ENCODE data around the gene CD59.

CD59 gene

GRCh38 chr11:33736148-33736812 lies at the start of gene CD59:
Gene CD59 (minus strand): TSS chr11:33736423. CDS start chr11:33722445, 13,978 bp downstream.
- DNase-seq, result peak; percentile 89

GRCh38 chr11:33785609-33786008 lies 49.4 kb upstream of the CD59 start:
- DNase-seq, result no peak

- no peak for DNase-seq
These were observed 43.8 kb upstream of the CD59 start for GRCh38 chr11:33779849-33780528.

- no peak for DNase-seq
These were observed 42.5 kb upstream of the CD59 start for GRCh38 chr11:33778675-33779074.

- no peak for DNase-seq
These were observed 41.7 kb upstream of the CD59 start for GRCh38 chr11:33777906-33778305.

GRCh38 chr11:33775832-33776470 lies 39.7 kb upstream of the CD59 start:
- peak; percentile 19 for DNase-seq

GRCh38 chr11:33775467-33775807 lies 39.2 kb upstream of the CD59 start:
- DNase-seq, result no peak

GRCh38 chr11:33774736-33775466 lies 38.7 kb upstream of the CD59 start:
- no peak for DNase-seq

GRCh38 chr11:33773987-33774735 lies 37.9 kb upstream of the CD59 start, which contains the start of gene FBXO3:
Gene FBXO3 (minus strand): TSS chr11:33774520. CDS start chr11:33774497, 23 bp downstream.
- DNase-seq, result peak; percentile 82

- peak; percentile 12 for DNase-seq
These were observed 37.3 kb upstream of the CD59 start for GRCh38 chr11:33773404-33773986.

- DNase-seq, result no peak
These were observed 36.6 kb upstream of the CD59 start for GRCh38 chr11:33772870-33773269.

GRCh38 chr11:33772300-33772699 lies 36.1 kb upstream of the CD59 start:
- no peak for DNase-seq

- no peak for DNase-seq
These were observed 34.0 kb upstream of the CD59 start for GRCh38 chr11:33770236-33770635.

GRCh38 chr11:33769542-33769941 lies 33.3 kb upstream of the CD59 start:
- DNase-seq, result no peak

- DNase-seq, result no peak
These were observed 31.4 kb upstream of the CD59 start for GRCh38 chr11:33767624-33768023.

GRCh38 chr11:33766085-33766484 lies 29.9 kb upstream of the CD59 start:
- DNase-seq, result no peak

- DNase-seq, result no peak
These were observed 25.2 kb upstream of the CD59 start for GRCh38 chr11:33761471-33761870.

- peak; percentile 58 for DNase-seq
These were observed 17.2 kb upstream of the CD59 start for GRCh38 chr11:33753304-33753967.

- no peak for DNase-seq
These were observed 15.7 kb upstream of the CD59 start for GRCh38 chr11:33751878-33752277.

GRCh38 chr11:33747979-33748378 lies 11.8 kb upstream of the CD59 start:
- no peak for DNase-seq

- no peak for DNase-seq
These were observed 7.1 kb upstream of the CD59 start for GRCh38 chr11:33743291-33743690.

Data from activated CD4-positive, alpha-beta T cell treated with anti-CD3 and anti-CD28 coated beads, Interleukin-2, amount 50 U/mL, for 16 hours (primary cell).